PC-3 (cell line): ENCODE results near the gene WHAMM. TPM values are rescaled to one million over a fixed set of nuclear protein-coding genes. Genes with fewer than 3 reads are reported as not detected.

Experiments used
- ATAC-seq: fragments of 200-7000 bp; cut with Tn5 transposase; 2 replicates; pipeline ENCODE4 v1.9.1; 2020; ENCODE audit warnings: mild to moderate bottlenecking, moderate library complexity
- BruUV-seq: library from RNA; stranded (reverse); fragments of 400-500 nt; replicated peaks from 2 replicates; lab custom pipeline; 2021; lab: Mats Ljungman, UMichigan
- CTCF ChIA-PET: fragments of 300-600 bp; sonication (Branson Sonifier 250); formaldehyde crosslinking; loops from one replicate; lab custom pipeline; 2022; ENCODE audit warnings: antibody characterized with exemption; lab: Charles Lee
- POLR2A ChIA-PET: fragments of 300-600 bp; sonication (Branson Sonifier 250); formaldehyde crosslinking; loops from one replicate; lab custom pipeline; 2022; ENCODE audit warnings: antibody characterized with exemption; ENCODE audit not compliant: unreplicated experiment; lab: Charles Lee
- DNase-seq: peaks from one replicate; pipeline ENCODE4 v3.0.0-alpha.2; 2015
- H2AFZ ChIP-seq: fragments of 300-600 bp; sonication (generic); 2 replicates; pipeline ENCODE4 v1.6.0; 2016; ENCODE audit warnings: antibody characterized with exemption, low read length
- H3F3A ChIP-seq: fragments of 300-600 bp; sonication (generic); one replicate; pipeline ENCODE4 v1.6.0; 2017; ENCODE audit warnings: antibody characterized with exemption, low read length, control low read depth, mild to moderate bottlenecking; ENCODE audit not compliant: unreplicated experiment
- H3K27ac ChIP-seq: fragments of 300-600 bp; sonication (generic); 2 replicates; pipeline ENCODE4 v1.5.1; 2016; ENCODE audit warnings: mild to moderate bottlenecking, low read length
- H3K27me3 ChIP-seq: fragments of 300-600 bp; sonication (generic); 2 replicates; pipeline ENCODE4 v1.6.1; 2016; ENCODE audit warnings: low read length, mixed read lengths
- H3K36me3 ChIP-seq: fragments of 300-600 bp; sonication (generic); 2 replicates; pipeline ENCODE4 v1.6.1; 2016; ENCODE audit warnings: low read depth, mixed run types, low read length, mixed read lengths
- H3K4me1 ChIP-seq: fragments of 300-600 bp; sonication (generic); 2 replicates; pipeline ENCODE4 v1.5.1; 2016; ENCODE audit warnings: low read length; ENCODE audit not compliant: insufficient read depth
- H3K4me2 ChIP-seq: fragments of 300-600 bp; sonication (generic); 2 replicates; pipeline ENCODE4 v1.6.0; 2016; ENCODE audit warnings: low read length
- H3K4me3 ChIP-seq: fragments of 300-600 bp; sonication (generic); 2 replicates; pipeline ENCODE4 v1.5.1; 2016; ENCODE audit warnings: mild to moderate bottlenecking, low read length, mixed read lengths
- H3K79me2 ChIP-seq: fragments of 300-600 bp; sonication (generic); 2 replicates; pipeline ENCODE4 v1.6.1; 2017; ENCODE audit warnings: low read length, mixed read lengths
- H3K9ac ChIP-seq: fragments of 300-600 bp; sonication (generic); 2 replicates; pipeline ENCODE4 v1.6.0; 2016; ENCODE audit warnings: mild to moderate bottlenecking, low read length
- H3K9me2 ChIP-seq: fragments of 300-600 bp; sonication (generic); replicated peaks from 2 replicates; pipeline ENCODE4 v1.6.1; 2016; ENCODE audit warnings: mixed run types, low read length, mixed read lengths
- H3K9me3 ChIP-seq: fragments of 300-600 bp; sonication (generic); 2 replicates; pipeline ENCODE4 v1.6.1; 2016; ENCODE audit warnings: low read length, mixed read lengths
- H4K20me1 ChIP-seq: fragments of 300-600 bp; sonication (generic); 2 replicates; pipeline ENCODE4 v1.6.1; 2016; ENCODE audit warnings: low read length, mixed read lengths
- CTCF ChIP-seq: fragments of 300-600 bp; sonication (generic); conservative IDR thresholded peaks from 2 replicates; pipeline ENCODE4 v1.5.1; 2017; ENCODE audit warnings: antibody characterized with exemption, low read depth, mild to moderate bottlenecking, low read length
- EZH2 ChIP-seq: fragments of 300-600 bp; sonication (generic); IDR thresholded peaks from one replicate; pipeline ENCODE4 v1.6.1; 2017; ENCODE audit warnings: antibody characterized with exemption, mild to moderate bottlenecking, low read length; ENCODE audit not compliant: unreplicated experiment
- EZH2phosphoT487 ChIP-seq: fragments of 300-600 bp; sonication (generic); IDR thresholded peaks from 2 replicates; pipeline ENCODE4 v1.6.1; 2018; ENCODE audit warnings: mild to moderate bottlenecking, antibody characterized with exemption, low read length, borderline replicate concordance
- intact Hi-C: fragments of 100-400 bp; cut with micrococcal nuclease; formaldehyde crosslinking; loops from 2 replicates; pipeline ENCODE4 v1.9.0; 2023
- total RNA-seq: library from RNA; depleted of rRNA; stranded (reverse); fragments of >200 nt; gene quantifications from 2 replicates; pipeline ENCODE4 v1.2.3, GENCODE V29; 2014

Gene WHAMM
- total RNA-seq, 1 experiment from 2014 or later = 4.6 TPM

DNA sequence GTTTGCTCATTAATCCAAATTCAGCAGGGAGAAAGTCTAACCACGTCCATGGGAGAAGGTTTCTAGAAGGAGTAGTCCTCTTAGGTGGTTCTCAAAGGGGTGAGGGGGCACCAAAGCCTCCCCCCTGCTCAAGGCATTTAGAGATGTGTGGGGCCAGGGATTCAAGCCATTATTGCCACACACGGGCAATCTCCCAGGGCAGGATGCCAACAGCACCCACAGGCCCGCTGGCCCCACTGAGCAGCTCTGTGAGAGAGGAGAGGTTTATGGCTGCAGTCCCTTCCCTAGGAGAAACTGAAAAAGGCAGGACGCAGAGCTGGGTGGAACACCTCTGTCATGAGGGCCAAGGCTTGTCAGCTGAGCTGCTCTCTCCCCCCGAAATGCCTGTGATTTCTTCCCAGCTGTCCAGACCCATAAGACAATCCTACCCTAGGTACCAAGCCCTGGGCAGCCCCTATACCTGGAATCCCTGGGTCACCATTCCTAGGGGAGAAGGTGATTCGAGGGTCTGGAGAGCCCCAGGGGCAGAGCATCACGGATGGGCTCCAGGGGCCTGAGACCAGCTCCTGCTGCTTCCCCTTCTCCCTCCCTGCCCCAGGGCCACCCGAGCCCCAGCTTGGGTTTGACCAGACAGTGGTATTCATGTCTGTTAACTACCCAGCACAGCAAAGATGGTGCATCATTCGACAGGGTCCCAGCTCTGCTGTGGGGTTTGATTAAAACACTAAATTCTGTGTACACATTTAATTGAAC is 39.0 kb downstream of the WHAMM start:
- Histone ChIP-seq H2AFZ (no peak overlapping the region), H3K9me2 (no peaks in the 10 kb centered on the region), H3K27me3 (no peaks in the 10 kb centered on the region), H3K4me2 (no peak overlapping the region), H3K36me3 (no peaks in the 10 kb centered on the region), H3K4me1 (peaks cover 6% of the 10 kb centered on the region; the same call in 1 of the 2 replicates), H4K20me1 (no peaks in the 10 kb centered on the region), H3K27ac (no peak overlapping the region), H3K79me2 (no peaks in the 10 kb centered on the region), H3F3A (no peaks in the 10 kb centered on the region), H3K4me3 (no peak overlapping the region), H3K9me3 (no peaks in the 10 kb centered on the region), H3K9ac (no peak overlapping the region)
- ATAC-seq (no peak), DNase-seq (no peak)
- no TSS peak for BruUV-seq
- CTCF ChIA-PET = no interaction called here
- intact Hi-C loops = loop anchor here (5.0 kb wide), 1 partner anchor 139 kb away; the partner anchor contains the start of gene RAMAC
- POLR2A ChIA-PET = no interaction called here
- TF ChIP-seq EZH2phosphoT487 (no peak), CTCF (no peak), EZH2 (no peak)

DNA sequence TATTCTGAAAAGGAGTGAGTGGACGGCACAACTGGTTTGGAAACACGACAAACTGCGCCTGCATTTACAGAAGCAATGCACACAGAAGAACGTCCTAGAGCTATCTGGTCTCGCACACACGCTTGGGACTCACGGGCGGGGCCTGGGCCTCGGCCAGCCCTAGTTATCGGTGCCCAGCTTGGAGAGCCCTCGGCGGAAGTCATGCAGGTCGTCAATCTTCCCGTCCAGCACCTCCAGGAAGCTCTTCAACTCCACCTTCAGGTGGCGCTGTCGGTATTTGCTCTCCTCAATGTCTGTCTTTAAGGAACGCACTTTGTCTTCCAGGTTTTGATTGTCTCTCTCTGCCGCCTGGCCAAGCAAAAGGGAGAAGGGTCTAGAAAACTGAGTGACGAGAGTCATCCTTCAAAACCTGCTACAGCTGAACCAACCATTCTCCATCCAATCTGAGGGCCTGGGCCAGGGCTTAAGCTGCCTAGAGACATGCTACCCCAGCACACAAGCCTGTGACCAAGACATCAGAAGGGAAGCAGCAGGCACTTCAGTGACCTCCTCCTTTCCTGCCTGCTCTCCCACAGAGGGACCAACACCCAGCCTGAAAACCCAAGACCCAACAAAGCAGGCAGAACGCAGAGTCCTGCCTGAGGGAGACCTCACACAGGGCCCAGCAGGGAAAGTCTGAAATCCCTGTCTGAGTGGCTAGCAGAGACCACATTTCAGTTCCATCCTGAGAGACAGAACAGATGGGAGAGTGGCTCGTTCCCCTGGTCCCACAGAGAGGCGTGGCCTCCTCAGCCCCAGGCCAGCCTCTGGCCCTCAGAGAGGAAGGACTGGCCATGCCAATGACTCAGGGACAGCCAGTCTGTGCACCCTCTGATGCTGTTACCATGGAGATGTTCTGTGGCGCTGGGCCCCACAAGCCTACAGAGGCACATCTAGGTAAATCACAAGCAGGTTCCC is 40.4 kb downstream of the WHAMM start:
- ChIA-PET POLR2A (no interaction called here), CTCF (interaction anchor here (0.6 to 0.7 kb wide), 3 partner anchors 17 to 79 kb away, joined by 3 to 6 read pairs (median 4); no protein-coding TSS in a partner anchor)
- TF ChIP-seq EZH2phosphoT487 (no peak), EZH2 (no peak), CTCF (peak; percentile 90)
- Histone ChIP-seq H3K36me3 (no peaks in the 10 kb centered on the region), H3F3A (no peaks in the 10 kb centered on the region), H3K27ac (no peak overlapping the region), H3K9ac (no peak overlapping the region), H3K4me3 (no peak overlapping the region), H4K20me1 (no peaks in the 10 kb centered on the region), H3K27me3 (no peaks in the 10 kb centered on the region), H3K9me2 (no peaks in the 10 kb centered on the region), H3K4me2 (peak overlapping the region; percentile 45; the same call in 1 of the 2 replicates), H2AFZ (peak overlapping the region; percentile 80), H3K9me3 (no peaks in the 10 kb centered on the region), H3K4me1 (peaks cover 6% of the 10 kb centered on the region; the same call in 1 of the 2 replicates), H3K79me2 (no peaks in the 10 kb centered on the region)
- DNase-seq (peak; percentile 86), ATAC-seq (peak; percentile 83)
- no TSS peak for BruUV-seq
- intact Hi-C loops = loop anchor here (1.0 to 5.0 kb wide), 2 partner anchors 137 to 150 kb away; partner anchors contain the start of gene RAMAC
